ENCODE measurements around the gene AUTS2. TPM values are rescaled to one million over a fixed set of nuclear protein-coding genes. Genes with fewer than 3 reads are reported as not detected.

Gene AUTS2
- total and polyA plus RNA-seq, 2 donors (not counting 1 experiment from before 2014, with no cell fraction given) = 0.60 to 9.1 TPM

- H3K79me2 ChIP-seq (ENCODE audit: control insufficient read depth, insufficient read depth, low read length) = no peaks in the 10 kb centered on the region
- H3K9me3 ChIP-seq (ENCODE audit: control insufficient read depth, insufficient read depth, low read depth, low read length) = no peaks in the 10 kb centered on the region
- H3K9ac ChIP-seq (ENCODE audit: insufficient read depth, low read length) = no peak overlapping the region
- no peak overlapping the region for H3K27ac ChIP-seq (ENCODE audit: insufficient read depth, low read length)
- no peak for TF ChIP-seq CTCF (conservative IDR thresholded peaks at IDR 0.05 in 1 of 2, IDR thresholded peaks at IDR 0.05 in 1 of 2; ENCODE audit: low read depth in 1 of 2, low read length in 2 of 2)
- TF ChIP-seq EZH2 (IDR thresholded peaks at IDR 0.05; ENCODE audit: low read length, missing control alignments) = no peak
- no peak overlapping the region for H2AFZ ChIP-seq (ENCODE audit: low read length)
- H3K4me1 ChIP-seq (ENCODE audit: control insufficient read depth, extremely low read depth, insufficient read depth, low read length) = no peaks in the 10 kb centered on the region
- H3K4me3 ChIP-seq (replicated peaks in 1 of 4; ENCODE audit: control extremely low read depth in 1 of 4, insufficient read depth in 1 of 4, low read depth in 3 of 4, low read length in 4 of 4) = no peak overlapping the region
- no peaks in the 10 kb centered on the region for H3K36me3 ChIP-seq (ENCODE audit: control insufficient read depth, insufficient read depth, low read length)
- H4K20me1 ChIP-seq (ENCODE audit: control insufficient read depth, extremely low read depth, insufficient read depth, low read length) = no peaks in the 10 kb centered on the region
- no peak overlapping the region for H3K4me2 ChIP-seq (ENCODE audit: extremely low read depth, insufficient read depth, low read length)
- no peak for DNase-seq (ENCODE audit: low read depth in 2 of 2)
- H3K27me3 ChIP-seq (ENCODE audit: control insufficient read depth, insufficient read depth, low read length) = no peaks in the 10 kb centered on the region
Measured at GRCh38 chr7:69804962-69805361, 206.7 kb downstream of the AUTS2 start.

- Histone ChIP-seq H3K4me3 (replicated peaks in 1 of 4; ENCODE audit: control extremely low read depth in 1 of 4, insufficient read depth in 1 of 4, low read depth in 3 of 4, low read length in 4 of 4) (no peak overlapping the region), H3K9ac (ENCODE audit: insufficient read depth, low read length) (no peak overlapping the region), H3K9me3 (ENCODE audit: control insufficient read depth, insufficient read depth, low read depth, low read length) (no peaks in the 10 kb centered on the region), H3K27ac (ENCODE audit: insufficient read depth, low read length) (no peak overlapping the region), H4K20me1 (ENCODE audit: control insufficient read depth, extremely low read depth, insufficient read depth, low read length) (no peaks in the 10 kb centered on the region), H3K27me3 (ENCODE audit: control insufficient read depth, insufficient read depth, low read length) (no peaks in the 10 kb centered on the region), H3K4me2 (ENCODE audit: extremely low read depth, insufficient read depth, low read length) (no peak overlapping the region), H2AFZ (ENCODE audit: low read length) (no peak overlapping the region), H3K79me2 (ENCODE audit: control insufficient read depth, insufficient read depth, low read length) (no peaks in the 10 kb centered on the region), H3K4me1 (ENCODE audit: control insufficient read depth, extremely low read depth, insufficient read depth, low read length) (no peaks in the 10 kb centered on the region), H3K36me3 (ENCODE audit: control insufficient read depth, insufficient read depth, low read length) (no peaks in the 10 kb centered on the region)
- TF ChIP-seq CTCF (conservative IDR thresholded peaks at IDR 0.05 in 1 of 2, IDR thresholded peaks at IDR 0.05 in 1 of 2; ENCODE audit: low read depth in 1 of 2, low read length in 2 of 2) = no peak
- no peak for TF ChIP-seq EZH2 (IDR thresholded peaks at IDR 0.05; ENCODE audit: low read length, missing control alignments)
- peak in 1 of 2 donors; percentile 66 for DNase-seq (ENCODE audit: low read depth in 2 of 2)
Measured at GRCh38 chr7:69808391-69808790, 210.1 kb downstream of the AUTS2 start.

GRCh38 chr7:69811476-69812308, 213.4 kb downstream of the AUTS2 start:
- no peak overlapping the region for H3K4me2 ChIP-seq (ENCODE audit: extremely low read depth, insufficient read depth, low read length)
- no peak overlapping the region for H3K27ac ChIP-seq (ENCODE audit: insufficient read depth, low read length)
- no peaks in the 10 kb centered on the region for H3K9me3 ChIP-seq (ENCODE audit: control insufficient read depth, insufficient read depth, low read depth, low read length)
- no peaks in the 10 kb centered on the region for H3K4me1 ChIP-seq (ENCODE audit: control insufficient read depth, extremely low read depth, insufficient read depth, low read length)
- DNase-seq (ENCODE audit: low read depth in 2 of 2) = no peak
- no peak overlapping the region for H2AFZ ChIP-seq (ENCODE audit: low read length)
- H4K20me1 ChIP-seq (ENCODE audit: control insufficient read depth, extremely low read depth, insufficient read depth, low read length) = no peaks in the 10 kb centered on the region
- no peaks in the 10 kb centered on the region for H3K27me3 ChIP-seq (ENCODE audit: control insufficient read depth, insufficient read depth, low read length)
- H3K36me3 ChIP-seq (ENCODE audit: control insufficient read depth, insufficient read depth, low read length) = no peaks in the 10 kb centered on the region
- no peaks in the 10 kb centered on the region for H3K79me2 ChIP-seq (ENCODE audit: control insufficient read depth, insufficient read depth, low read length)
- no peak overlapping the region for H3K9ac ChIP-seq (ENCODE audit: insufficient read depth, low read length)
- H3K4me3 ChIP-seq (replicated peaks in 1 of 4; ENCODE audit: control extremely low read depth in 1 of 4, insufficient read depth in 1 of 4, low read depth in 3 of 4, low read length in 4 of 4) = no peak overlapping the region
- TF ChIP-seq EZH2 (IDR thresholded peaks at IDR 0.05; ENCODE audit: low read length, missing control alignments) (no peak), CTCF (conservative IDR thresholded peaks at IDR 0.05 in 1 of 2, IDR thresholded peaks at IDR 0.05 in 1 of 2; ENCODE audit: low read depth in 1 of 2, low read length in 2 of 2) (no peak)
